DOHH2 (cell line): ENCODE data around the gene STK36.

Source experiments
- EZH2phosphoT487 ChIP-seq: fragments of 200-600 bp; sonication (generic); IDR thresholded peaks from 2 replicates; pipeline ENCODE4 v1.6.1; 2017; ENCODE audit warnings: borderline replicate concordance, mild to moderate bottlenecking, antibody characterized with exemption, low read length, moderate library complexity, mixed read lengths
- TF ChIP-seq, protein P1 (sequence below): fragments of 200-600 bp; sonication (generic); IDR thresholded peaks from one replicate; pipeline ENCODE4 v1.5.1; 2014; ENCODE audit warnings: antibody characterized with exemption, mild to moderate bottlenecking, low read depth, low read length; ENCODE audit not compliant: poor library complexity, severe bottlenecking

- TF ChIP-seq, protein P1, sequence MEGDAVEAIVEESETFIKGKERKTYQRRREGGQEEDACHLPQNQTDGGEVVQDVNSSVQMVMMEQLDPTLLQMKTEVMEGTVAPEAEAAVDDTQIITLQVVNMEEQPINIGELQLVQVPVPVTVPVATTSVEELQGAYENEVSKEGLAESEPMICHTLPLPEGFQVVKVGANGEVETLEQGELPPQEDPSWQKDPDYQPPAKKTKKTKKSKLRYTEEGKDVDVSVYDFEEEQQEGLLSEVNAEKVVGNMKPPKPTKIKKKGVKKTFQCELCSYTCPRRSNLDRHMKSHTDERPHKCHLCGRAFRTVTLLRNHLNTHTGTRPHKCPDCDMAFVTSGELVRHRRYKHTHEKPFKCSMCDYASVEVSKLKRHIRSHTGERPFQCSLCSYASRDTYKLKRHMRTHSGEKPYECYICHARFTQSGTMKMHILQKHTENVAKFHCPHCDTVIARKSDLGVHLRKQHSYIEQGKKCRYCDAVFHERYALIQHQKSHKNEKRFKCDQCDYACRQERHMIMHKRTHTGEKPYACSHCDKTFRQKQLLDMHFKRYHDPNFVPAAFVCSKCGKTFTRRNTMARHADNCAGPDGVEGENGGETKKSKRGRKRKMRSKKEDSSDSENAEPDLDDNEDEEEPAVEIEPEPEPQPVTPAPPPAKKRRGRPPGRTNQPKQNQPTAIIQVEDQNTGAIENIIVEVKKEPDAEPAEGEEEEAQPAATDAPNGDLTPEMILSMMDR: no peak
- no peak for TF ChIP-seq EZH2phosphoT487
Measured at GRCh38 chr2:218721488-218721887, 49.6 kb downstream of the STK36 start.
